Neural cell (in vitro differentiated cells): ENCODE results near the gene SNRPD1. TPM values are rescaled to one million over a fixed set of nuclear protein-coding genes. Genes with fewer than 3 reads are reported as not detected.
"Not testable (repeated sequence)": the region's sequence is repeated elsewhere in the genome, so short reads cannot be mapped to it uniquely, and the experiment has no call there.

Experiments
- H2AFZ ChIP-seq: fragments of 200-600, 300-800 bp; sonication (generic), shearing (Covaris generic); 2 replicates; pipeline ENCODE4 v1.6.0; 2014; ENCODE audit warnings: low read depth, mild to moderate bottlenecking, antibody characterized with exemption, low read length, moderate library complexity
- H3F3A ChIP-seq: fragments of 200-600 bp; shearing (Covaris generic); 2 replicates; pipeline ENCODE4 v1.6.1; 2016; ENCODE audit warnings: mild to moderate bottlenecking, moderate library complexity, mixed read lengths, antibody characterized with exemption, low read length; ENCODE audit not compliant: insufficient read depth, poor library complexity, severe bottlenecking
- H3K27ac ChIP-seq: fragments of 200-600, 300-800 bp; sonication (generic), shearing (Covaris generic); 2 replicates; pipeline ENCODE4 v1.5.1; 2014; ENCODE audit warnings: mild to moderate bottlenecking, low read length, moderate library complexity
- H3K27me3 ChIP-seq: fragments of 300-800, 200-600 bp; sonication (generic), shearing (Covaris generic); 2 replicates; pipeline ENCODE4 v1.6.0; 2014; ENCODE audit warnings: mild to moderate bottlenecking, low read depth, low read length, moderate library complexity; ENCODE audit not compliant: insufficient read depth
- H3K36me3 ChIP-seq: fragments of 300-800, 200-600 bp; sonication (generic), shearing (Covaris generic); 2 replicates; pipeline ENCODE4 v1.5.1; 2014; ENCODE audit warnings: mild to moderate bottlenecking, antibody characterized with exemption, low read length, moderate library complexity; ENCODE audit not compliant: insufficient read depth
- H3K4me2 ChIP-seq: fragments of 300-800, 200-600 bp; sonication (generic), shearing (Covaris generic); 2 replicates; pipeline ENCODE4 v1.6.0; 2014; ENCODE audit warnings: mild to moderate bottlenecking, low read length
- H3K4me3 ChIP-seq: fragments of 300-800, 200-600 bp; sonication (generic), shearing (Covaris generic); 2 replicates; pipeline ENCODE4 v1.5.1; 2014; ENCODE audit warnings: mild to moderate bottlenecking, low read length, moderate library complexity
- H3K79me2 ChIP-seq: fragments of 200-600 bp; shearing (Covaris generic); replicated peaks from 2 replicates; pipeline ENCODE4 v1.6.0; 2014; ENCODE audit warnings: mild to moderate bottlenecking, low read length, moderate library complexity; ENCODE audit not compliant: insufficient read depth
- H3K9ac ChIP-seq: fragments of 300-800, 200-600 bp; sonication (generic), shearing (Covaris generic); 2 replicates; pipeline ENCODE4 v1.6.1; 2016; ENCODE audit warnings: mild to moderate bottlenecking, low read length, mixed read lengths
- H3K9me2 ChIP-seq: fragments of 200-600 bp; shearing (Covaris generic); 2 replicates; pipeline ENCODE4 v1.6.1; 2016; ENCODE audit warnings: mild to moderate bottlenecking, low read length, mixed read lengths; ENCODE audit not compliant: insufficient read depth
- H3K9me3 ChIP-seq: fragments of 200-600, 300-800 bp; sonication (generic), shearing (Covaris generic); 2 replicates; pipeline ENCODE4 v1.6.1; 2016; ENCODE audit warnings: mild to moderate bottlenecking, mixed run types, low read length, moderate library complexity, mixed read lengths
- H4K20me1 ChIP-seq: fragments of 200-600 bp; shearing (Covaris generic); 2 replicates; pipeline ENCODE4 v1.6.1; 2016; ENCODE audit warnings: mild to moderate bottlenecking, mixed run types; ENCODE audit not compliant: insufficient read depth
- CTCF ChIP-seq: fragments of 450-650 bp; IDR thresholded peaks from 2 replicates; pipeline ENCODE4 v1.5.1; 2014; ENCODE audit warnings: antibody characterized with exemption, mild to moderate bottlenecking, moderate library complexity; ENCODE audit not compliant: poor library complexity, severe bottlenecking
- EP300 ChIP-seq: fragments of 450-650 bp; conservative IDR thresholded peaks from 2 replicates; pipeline ENCODE4 v1.6.1; 2014; ENCODE audit warnings: antibody characterized with exemption, mild to moderate bottlenecking, moderate library complexity; ENCODE audit not compliant: poor library complexity, severe bottlenecking
- EZH2 ChIP-seq: fragments of 200-600, 300-800 bp; shearing (Covaris generic), sonication (generic); IDR thresholded peaks from 2 replicates; pipeline ENCODE4 v1.6.1; 2014; ENCODE audit warnings: antibody characterized with exemption, low read length, borderline replicate concordance, mild to moderate bottlenecking; ENCODE audit not compliant: insufficient read depth, poor library complexity, severe bottlenecking
- MXI1 ChIP-seq: fragments of 450-650 bp; conservative IDR thresholded peaks from 2 replicates; pipeline ENCODE4 v1.6.1; 2014; ENCODE audit warnings: antibody characterized with exemption, mild to moderate bottlenecking; ENCODE audit not compliant: poor library complexity, severe bottlenecking
- POLR2AphosphoS5 ChIP-seq: IDR thresholded peaks from 2 replicates; pipeline ENCODE4 v1.6.1; 2012
- RAD21 ChIP-seq: fragments of 450-650 bp; conservative IDR thresholded peaks from 2 replicates; pipeline ENCODE4 v1.6.1; 2014; ENCODE audit warnings: antibody characterized with exemption, mild to moderate bottlenecking, moderate library complexity
- SMC3 ChIP-seq: fragments of 450-650 bp; conservative IDR thresholded peaks from 2 replicates; pipeline ENCODE4 v1.6.1; 2014; ENCODE audit warnings: antibody characterized with exemption, mild to moderate bottlenecking, moderate library complexity; ENCODE audit not compliant: poor library complexity
- TAF1 ChIP-seq: IDR thresholded peaks from 2 replicates; pipeline ENCODE4 v1.6.1; 2012; ENCODE audit warnings: low read depth
- polyA plus RNA-seq: library from polyadenylated mRNA; depleted of rRNA; stranded (reverse); fragments of >200 nt; gene quantifications from 2 replicates; pipeline ENCODE4 v1.2.3, GENCODE V29; 2014
- TF ChIP-seq, protein P1 (sequence below): IDR thresholded peaks from 2 replicates; pipeline ENCODE4 v1.6.1; 2012; ENCODE audit warnings: borderline replicate concordance

The SNRPD1 gene
- polyA plus RNA-seq, 1 donor from 2014 or later = 68.2 TPM

DNA sequence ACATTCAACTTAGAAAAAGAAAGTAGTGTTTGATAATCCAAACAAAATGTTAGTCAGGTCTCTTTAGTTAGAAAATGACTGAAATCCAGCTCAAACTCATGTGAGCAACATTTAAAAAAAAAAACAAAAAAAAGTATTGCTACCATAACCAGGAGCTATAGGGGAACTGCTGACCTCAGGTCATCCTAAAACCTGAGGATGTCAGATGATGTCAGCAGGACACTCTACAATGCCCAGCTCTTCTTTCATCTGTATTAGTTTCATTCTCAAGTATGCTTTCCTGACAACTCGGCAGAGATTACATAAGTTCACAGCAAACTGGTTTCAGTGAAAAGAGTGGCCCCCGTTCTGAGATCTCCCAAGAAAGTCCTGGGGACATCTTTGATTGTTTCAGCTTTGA is 7.4 kb upstream of the SNRPD1 start:
- Histone ChIP-seq H3K9me3 (no peaks in the 10 kb centered on the region), H3K79me2 (no peaks in the 10 kb centered on the region), H3K9ac (no peak overlapping the region), H3K4me3 (no peak overlapping the region), H3K27me3 (no peaks in the 10 kb centered on the region), H2AFZ (no peak overlapping the region), H3F3A (peaks cover 3% of the 10 kb centered on the region), H3K36me3 (no peaks in the 10 kb centered on the region), H3K4me2 (no peak overlapping the region), H4K20me1 (no peaks in the 10 kb centered on the region), H3K9me2 (no peaks in the 10 kb centered on the region), H3K27ac (no peak overlapping the region)
- no peak for TF ChIP-seq SMC3
- TF ChIP-seq CTCF = no peak
- TF ChIP-seq POLR2AphosphoS5 = no peak
- no peak for TF ChIP-seq EP300
- TF ChIP-seq EZH2 = no peak
- TF ChIP-seq MXI1 = no peak
- TF ChIP-seq, protein P1, sequence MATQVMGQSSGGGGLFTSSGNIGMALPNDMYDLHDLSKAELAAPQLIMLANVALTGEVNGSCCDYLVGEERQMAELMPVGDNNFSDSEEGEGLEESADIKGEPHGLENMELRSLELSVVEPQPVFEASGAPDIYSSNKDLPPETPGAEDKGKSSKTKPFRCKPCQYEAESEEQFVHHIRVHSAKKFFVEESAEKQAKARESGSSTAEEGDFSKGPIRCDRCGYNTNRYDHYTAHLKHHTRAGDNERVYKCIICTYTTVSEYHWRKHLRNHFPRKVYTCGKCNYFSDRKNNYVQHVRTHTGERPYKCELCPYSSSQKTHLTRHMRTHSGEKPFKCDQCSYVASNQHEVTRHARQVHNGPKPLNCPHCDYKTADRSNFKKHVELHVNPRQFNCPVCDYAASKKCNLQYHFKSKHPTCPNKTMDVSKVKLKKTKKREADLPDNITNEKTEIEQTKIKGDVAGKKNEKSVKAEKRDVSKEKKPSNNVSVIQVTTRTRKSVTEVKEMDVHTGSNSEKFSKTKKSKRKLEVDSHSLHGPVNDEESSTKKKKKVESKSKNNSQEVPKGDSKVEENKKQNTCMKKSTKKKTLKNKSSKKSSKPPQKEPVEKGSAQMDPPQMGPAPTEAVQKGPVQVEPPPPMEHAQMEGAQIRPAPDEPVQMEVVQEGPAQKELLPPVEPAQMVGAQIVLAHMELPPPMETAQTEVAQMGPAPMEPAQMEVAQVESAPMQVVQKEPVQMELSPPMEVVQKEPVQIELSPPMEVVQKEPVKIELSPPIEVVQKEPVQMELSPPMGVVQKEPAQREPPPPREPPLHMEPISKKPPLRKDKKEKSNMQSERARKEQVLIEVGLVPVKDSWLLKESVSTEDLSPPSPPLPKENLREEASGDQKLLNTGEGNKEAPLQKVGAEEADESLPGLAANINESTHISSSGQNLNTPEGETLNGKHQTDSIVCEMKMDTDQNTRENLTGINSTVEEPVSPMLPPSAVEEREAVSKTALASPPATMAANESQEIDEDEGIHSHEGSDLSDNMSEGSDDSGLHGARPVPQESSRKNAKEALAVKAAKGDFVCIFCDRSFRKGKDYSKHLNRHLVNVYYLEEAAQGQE = no peak
- TF ChIP-seq RAD21 = no peak
- no peak for TF ChIP-seq TAF1

- no peak overlapping the region for H3K27ac ChIP-seq
- no peaks in the 10 kb centered on the region for H3K27me3 ChIP-seq
- H3K9me2 ChIP-seq = no peaks in the 10 kb centered on the region
- H3F3A ChIP-seq = no peaks in the 10 kb centered on the region
- H4K20me1 ChIP-seq = no peaks in the 10 kb centered on the region
- H2AFZ ChIP-seq = no peak overlapping the region
- no peaks in the 10 kb centered on the region for H3K36me3 ChIP-seq
- H3K9me3 ChIP-seq = no peaks in the 10 kb centered on the region
- TF ChIP-seq MXI1 (no peak), EP300 (no peak), EZH2 (no peak), SMC3 (no peak), TAF1 (no peak), CTCF (no peak), POLR2AphosphoS5 (no peak), RAD21 (no peak)
- TF ChIP-seq, protein P1 = no peak
- no peak overlapping the region for H3K4me3 ChIP-seq
- H3K9ac ChIP-seq = no peak overlapping the region
- H3K4me2 ChIP-seq = no peak overlapping the region
- no peaks in the 10 kb centered on the region for H3K79me2 ChIP-seq
Observed at GRCh38 chr18:21605213-21605612, 6.9 kb upstream of the SNRPD1 start.

DNA sequence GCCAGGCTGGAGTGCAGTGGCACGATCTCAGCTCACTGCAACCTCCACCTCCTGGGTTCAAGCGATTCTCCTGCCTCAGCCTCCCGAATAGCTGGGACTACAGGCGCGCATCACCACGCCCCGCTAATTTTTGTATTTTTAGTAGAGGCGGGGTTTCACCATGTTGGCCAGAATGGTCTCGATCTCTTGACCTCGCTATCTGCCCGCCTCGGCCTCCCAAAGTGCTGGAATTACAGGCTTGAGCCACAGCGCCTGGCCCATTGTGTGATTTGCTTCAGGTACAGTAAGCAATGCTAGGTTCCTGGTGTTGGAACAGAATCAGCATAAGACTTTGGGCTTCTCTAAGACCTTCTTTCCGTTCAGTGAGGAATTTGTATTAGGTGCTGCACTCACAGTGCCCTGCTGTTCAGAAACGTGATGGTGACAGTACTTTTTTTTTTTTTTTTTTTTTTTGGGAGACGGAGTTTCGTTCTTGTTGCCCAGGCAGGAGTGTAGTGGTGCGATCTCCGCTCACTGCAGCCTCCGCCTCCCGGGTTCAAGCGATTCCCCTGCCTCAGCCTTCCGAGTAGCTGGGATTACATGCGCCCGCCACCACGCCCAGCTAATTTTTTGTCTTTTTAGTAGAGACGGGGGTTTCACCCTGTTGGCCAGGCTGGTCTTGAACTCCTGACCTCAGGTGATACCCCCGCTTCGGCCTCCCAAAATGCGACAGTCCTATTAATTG is 551 bp upstream of the SNRPD1 start:
- H3K27me3 ChIP-seq, H3K4me2 ChIP-seq, H3F3A ChIP-seq, H3K9me3 ChIP-seq, H3K9ac ChIP-seq, H3K9me2 ChIP-seq, H3K36me3 ChIP-seq, H4K20me1 ChIP-seq: not testable (repeated sequence)
- H3K79me2 ChIP-seq = peaks cover 36% of the 10 kb centered on the region
- peak overlapping the region; percentile 93 for H2AFZ ChIP-seq
- H3K4me3 ChIP-seq = peak overlapping the region; percentile 95
- peak overlapping the region; percentile 88 for H3K27ac ChIP-seq
